Astrocyte (in vitro differentiated cells and primary cell): ENCODE measurements around the gene TDG.

Experiments used
- CTCF ChIP-seq: IDR thresholded peaks from 2 replicates; pipeline ENCODE4 v1.5.1; 2011; ENCODE audit warnings: low read depth, mild to moderate bottlenecking, inconsistent platforms, low read length, moderate library complexity; ENCODE audit not compliant: insufficient read depth
- EZH2 ChIP-seq: IDR thresholded peaks from 2 replicates; pipeline ENCODE4 v1.6.1; 2012; ENCODE audit warnings: mild to moderate bottlenecking, low read length, inconsistent platforms; ENCODE audit not compliant: insufficient read depth

DNA sequence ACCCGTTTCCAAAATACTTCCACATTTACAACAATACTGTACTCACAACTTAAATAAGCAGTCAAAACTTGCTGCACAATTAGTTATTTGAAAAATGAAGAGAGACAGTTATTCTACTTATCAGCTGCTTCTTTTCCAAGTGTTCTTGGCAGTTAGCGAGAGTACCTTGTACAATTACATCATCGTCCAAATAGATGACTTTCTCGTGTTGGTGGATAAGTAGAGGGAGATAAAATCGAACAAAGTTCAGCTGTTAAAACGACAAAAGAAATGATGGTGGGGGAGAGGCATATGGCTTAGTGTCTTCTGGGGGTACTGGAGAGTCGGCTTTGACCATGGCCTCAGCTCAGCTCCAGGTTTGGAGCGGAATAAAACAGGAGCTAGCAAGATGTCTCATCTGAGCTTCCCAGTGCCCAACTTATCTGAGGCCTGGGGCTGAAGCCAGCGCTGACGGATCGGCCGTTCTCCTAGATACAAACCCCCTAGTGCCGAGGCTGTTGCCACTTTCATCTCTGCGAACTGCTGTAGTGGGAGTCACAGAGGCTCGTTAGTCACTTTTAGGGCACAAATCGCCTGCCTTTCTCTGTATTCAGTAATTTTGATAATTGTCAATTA lies 31.7 kb downstream of the TDG start:
- TF ChIP-seq CTCF (no peak), EZH2 (no peak)
